ENCODE measurements around the gene PARD3B. TPM values are rescaled to one million over a fixed set of nuclear protein-coding genes. Genes with fewer than 3 reads are reported as not detected.

The PARD3B gene
- total RNA-seq, 1 experiment from 2014 or later = 2.0 TPM

GRCh38 chr2:205245001-205245400 lies 699.7 kb downstream of the PARD3B start:
- no peaks in the 10 kb centered on the region for H3K27me3 ChIP-seq (ENCODE audit: insufficient read depth, low read length)
- no peaks in the 10 kb centered on the region for H3K4me1 ChIP-seq (ENCODE audit: control insufficient read depth in 1 of 2, insufficient read depth in 2 of 2, low read length in 2 of 2)
- no peaks in the 10 kb centered on the region for H4K20me1 ChIP-seq (ENCODE audit: insufficient read depth)
- DNase-seq (ENCODE audit: low read depth, low spot score) (no peak), ATAC-seq (no peak)
- BruUV-seq (replicated peaks) = no TSS peak
- H3K79me2 ChIP-seq (ENCODE audit: insufficient read depth, low read length) = no peaks in the 10 kb centered on the region
- intact Hi-C loops (cut with micrococcal nuclease) = no loop called here
- H3K36me3 ChIP-seq (ENCODE audit: control insufficient read depth in 1 of 2, insufficient read depth in 2 of 2, low read length in 2 of 2) = no peaks in the 10 kb centered on the region
- H3K27ac ChIP-seq (ENCODE audit: low read depth, low read length) = no peak overlapping the region
- ChIA-PET RAD21 (ENCODE audit: low non-redundant PET in 1 of 2, low total read pairs in 2 of 2, uncharacterized antibody in 2 of 2, unreplicated experiment in 2 of 2) (no interaction called here), CTCF (no interaction called here), POLR2A (no interaction called here)
- no peaks in the 10 kb centered on the region for H3K9me2 ChIP-seq (ENCODE audit: insufficient read depth)
- no peak overlapping the region for H3K4me3 ChIP-seq (replicated peaks in 1 of 2; ENCODE audit: low read depth in 1 of 2, low read length in 2 of 2)
- H3K9me3 ChIP-seq (ENCODE audit: control insufficient read depth in 1 of 2, insufficient read depth in 1 of 2, low read depth in 1 of 2, low read length in 2 of 2) = no peaks in the 10 kb centered on the region
- H3K4me2 ChIP-seq (ENCODE audit: low read length) = no peak overlapping the region
- no peak overlapping the region for H3K9ac ChIP-seq (ENCODE audit: low read length)
- H2AFZ ChIP-seq (ENCODE audit: low read depth, low read length, poor library complexity, severe bottlenecking) = no peak overlapping the region
- TF ChIP-seq ZBTB33 (IDR thresholded peaks at IDR 0.05; ENCODE audit: extremely low read depth, insufficient replicate concordance, low read length) (no peak), ELF1 (IDR thresholded peaks at IDR 0.05; ENCODE audit: borderline replicate concordance, low read depth) (no peak), ZNF274 (IDR thresholded peaks at IDR 0.05; ENCODE audit: low read depth, low read length) (no peak), YY1 (IDR thresholded peaks at IDR 0.05; ENCODE audit: extremely low read depth, insufficient replicate concordance, low read depth, low read length) (no peak), SIN3A (IDR thresholded peaks at IDR 0.05; ENCODE audit: low read depth) (no peak), SRF (IDR thresholded peaks at IDR 0.05; ENCODE audit: low read depth) (no peak), ZFX (IDR thresholded peaks at IDR 0.05) (no peak), RAD21 (IDR thresholded peaks at IDR 0.05; ENCODE audit: low read depth) (no peak)

- Histone ChIP-seq H4K20me1 (ENCODE audit: insufficient read depth) (no peaks in the 10 kb centered on the region), H3K79me2 (ENCODE audit: insufficient read depth, low read length) (no peaks in the 10 kb centered on the region), H3K27me3 (ENCODE audit: insufficient read depth, low read length) (no peaks in the 10 kb centered on the region), H3K36me3 (ENCODE audit: control insufficient read depth in 1 of 2, insufficient read depth in 2 of 2, low read length in 2 of 2) (no peaks in the 10 kb centered on the region), H3K9me3 (ENCODE audit: control insufficient read depth in 1 of 2, insufficient read depth in 1 of 2, low read depth in 1 of 2, low read length in 2 of 2) (no peaks in the 10 kb centered on the region), H3K9me2 (ENCODE audit: insufficient read depth) (no peaks in the 10 kb centered on the region), H2AFZ (ENCODE audit: low read depth, low read length, poor library complexity, severe bottlenecking) (no peak overlapping the region), H3K27ac (ENCODE audit: low read depth, low read length) (no peak overlapping the region), H3K4me3 (replicated peaks in 1 of 2; ENCODE audit: low read depth in 1 of 2, low read length in 2 of 2) (no peak overlapping the region), H3K4me2 (ENCODE audit: low read length) (no peak overlapping the region), H3K9ac (ENCODE audit: low read length) (no peak overlapping the region), H3K4me1 (ENCODE audit: control insufficient read depth in 1 of 2, insufficient read depth in 2 of 2, low read length in 2 of 2) (no peaks in the 10 kb centered on the region)
- CTCF ChIA-PET = no interaction called here
- DNase-seq (ENCODE audit: low read depth, low spot score) (no peak), ATAC-seq (no peak)
- RAD21 ChIA-PET (ENCODE audit: low non-redundant PET in 1 of 2, low total read pairs in 2 of 2, uncharacterized antibody in 2 of 2, unreplicated experiment in 2 of 2) = no interaction called here
- TF ChIP-seq JUND (IDR thresholded peaks at IDR 0.05) = no peak
- TF ChIP-seq POLR2AphosphoS5 (IDR thresholded peaks at IDR 0.05; ENCODE audit: low read depth, low read length) = no peak
- no peak for TF ChIP-seq SP1 (IDR thresholded peaks at IDR 0.05; ENCODE audit: low read depth)
- no peak for TF ChIP-seq EZH2 (IDR thresholded peaks at IDR 0.05)
- no peak for TF ChIP-seq FOSL1 (IDR thresholded peaks at IDR 0.05; ENCODE audit: low read depth)
- TF ChIP-seq YY1 (IDR thresholded peaks at IDR 0.05; ENCODE audit: extremely low read depth, insufficient replicate concordance, low read depth, low read length) = no peak
- TF ChIP-seq ZBTB33 (IDR thresholded peaks at IDR 0.05; ENCODE audit: extremely low read depth, insufficient replicate concordance, low read length) = no peak
- no peak for TF ChIP-seq CTCF (IDR thresholded peaks at IDR 0.05 in 2 of 3, conservative IDR thresholded peaks at IDR 0.05 in 1 of 3; ENCODE audit: borderline replicate concordance in 1 of 3, insufficient read depth in 1 of 3, low read depth in 2 of 3, low read length in 2 of 3)
- no peak for TF ChIP-seq EZH2phosphoT487 (IDR thresholded peaks at IDR 0.05; ENCODE audit: borderline replicate concordance)
- TF ChIP-seq RAD21 (IDR thresholded peaks at IDR 0.05; ENCODE audit: low read depth) = no peak
- BruUV-seq (replicated peaks) = no TSS peak
- intact Hi-C loops (cut with micrococcal nuclease) = no loop called here
- POLR2A ChIA-PET = no interaction called here
Measured at GRCh38 chr2:205245652-205246051, 700.4 kb downstream of the PARD3B start.
